T-helper 2 cell treated with Interferon-gamma antibody and Interleukin-4, amounts not matched to agents 5 μg/mL and 100 μg/mL, for 36 hours (primary cell): ENCODE results near the gene MAST4.

Source experiments
- DNase-seq: peaks from one replicate; pipeline ENCODE4 v3.0.0; 2021; ENCODE audit warnings: low spot score
- H3K27ac Mint-ChIP-seq: one replicate; pipeline ENCODE4 v1.8.0; 2021; ENCODE audit warnings: mild to moderate bottlenecking, mixed read lengths
- H3K27me3 Mint-ChIP-seq: one replicate; pipeline ENCODE4 v1.8.0; 2021; ENCODE audit warnings: low read depth, mixed read lengths
- H3K36me3 Mint-ChIP-seq: one replicate; pipeline ENCODE4 v1.8.0; 2021; ENCODE audit warnings: low read depth, mixed read lengths
- H3K4me1 Mint-ChIP-seq: one replicate; pipeline ENCODE4 v1.8.0; 2021; ENCODE audit warnings: low read depth, mixed read lengths
- H3K4me3 Mint-ChIP-seq: one replicate; pipeline ENCODE4 v1.8.0; 2022; ENCODE audit warnings: mild to moderate bottlenecking, moderate library complexity, mixed read lengths
- H3K9me3 Mint-ChIP-seq: one replicate; pipeline ENCODE4 v1.8.0; 2021; ENCODE audit warnings: mixed read lengths

MAST4 gene

DNA sequence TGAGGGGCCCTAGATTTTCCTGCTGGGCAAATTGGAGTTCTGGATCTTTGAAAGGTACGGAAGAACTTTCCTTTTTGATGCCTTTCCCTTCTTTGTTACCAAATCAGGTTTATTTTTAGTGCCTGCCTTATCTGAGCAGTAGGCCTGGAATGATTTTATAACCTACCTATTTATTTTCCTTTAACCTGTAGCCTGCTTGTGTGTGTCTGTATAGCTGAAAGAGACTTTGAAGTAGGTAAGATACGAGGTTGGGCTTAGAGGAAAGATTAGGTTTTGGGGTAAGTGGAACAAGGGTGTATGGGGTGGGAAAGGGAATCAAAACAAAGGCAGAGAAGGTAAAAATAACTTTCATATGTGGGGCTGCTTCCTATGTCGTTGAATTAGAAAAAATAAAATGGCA lies 389.2 kb downstream of the MAST4 start:
- no peak for DNase-seq
- Mint-ChIP-seq H3K4me3 (no peak overlapping the region), H3K9me3 (no peaks in the 10 kb centered on the region), H3K4me1 (no peaks in the 10 kb centered on the region), H3K27ac (no peak overlapping the region), H3K27me3 (peaks cover 30% of the 10 kb centered on the region), H3K36me3 (no peaks in the 10 kb centered on the region)

DNA sequence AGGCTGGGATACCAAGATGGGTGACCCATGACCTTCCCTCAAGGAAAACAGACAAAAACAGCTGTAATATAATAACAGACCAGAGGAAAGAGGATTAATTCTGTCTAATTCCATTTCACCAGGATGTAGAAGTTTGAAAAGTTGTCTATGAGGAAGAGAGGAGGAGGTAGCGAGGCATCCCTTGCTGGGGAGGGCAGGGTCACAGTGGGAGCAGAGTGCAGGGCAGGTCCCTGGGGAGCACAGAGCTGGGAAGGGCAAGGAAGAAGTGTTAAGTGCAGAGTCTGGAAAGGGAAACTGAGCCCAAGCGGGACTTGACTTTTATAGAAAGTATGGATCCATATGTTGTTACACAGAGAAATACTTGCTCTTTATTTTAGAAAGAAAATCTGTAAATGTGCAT lies 389.8 kb downstream of the MAST4 start:
- Mint-ChIP-seq H3K27ac (no peak overlapping the region), H3K36me3 (no peaks in the 10 kb centered on the region), H3K27me3 (peaks cover 28% of the 10 kb centered on the region), H3K4me1 (no peaks in the 10 kb centered on the region), H3K4me3 (no peak overlapping the region), H3K9me3 (no peaks in the 10 kb centered on the region)
- no peak for DNase-seq

DNA sequence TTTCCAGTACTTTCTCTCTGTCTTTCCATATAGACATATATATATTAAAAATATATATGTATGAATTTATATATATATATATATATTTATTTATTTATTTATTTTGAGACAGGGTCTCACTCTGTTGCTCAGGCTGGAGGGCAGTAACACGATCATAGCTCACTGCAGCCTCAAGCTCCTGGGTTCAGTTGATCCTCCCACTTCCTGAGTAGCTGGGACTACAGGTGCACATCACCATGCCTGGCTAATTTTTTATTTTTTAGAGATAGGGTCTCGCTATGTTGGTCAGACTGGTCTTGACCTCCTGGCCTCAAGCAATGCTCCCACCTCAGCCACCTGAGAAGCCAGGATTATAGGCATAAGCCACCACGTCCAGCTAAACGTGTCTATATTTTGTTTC lies 390.3 kb downstream of the MAST4 start:
- DNase-seq: no peak
- H3K9me3 Mint-ChIP-seq: no peaks in the 10 kb centered on the region
- no peak overlapping the region for H3K27ac Mint-ChIP-seq
- no peak overlapping the region for H3K4me3 Mint-ChIP-seq
- H3K36me3 Mint-ChIP-seq: no peaks in the 10 kb centered on the region
- peaks cover 28% of the 10 kb centered on the region for H3K27me3 Mint-ChIP-seq
- no peaks in the 10 kb centered on the region for H3K4me1 Mint-ChIP-seq

DNA sequence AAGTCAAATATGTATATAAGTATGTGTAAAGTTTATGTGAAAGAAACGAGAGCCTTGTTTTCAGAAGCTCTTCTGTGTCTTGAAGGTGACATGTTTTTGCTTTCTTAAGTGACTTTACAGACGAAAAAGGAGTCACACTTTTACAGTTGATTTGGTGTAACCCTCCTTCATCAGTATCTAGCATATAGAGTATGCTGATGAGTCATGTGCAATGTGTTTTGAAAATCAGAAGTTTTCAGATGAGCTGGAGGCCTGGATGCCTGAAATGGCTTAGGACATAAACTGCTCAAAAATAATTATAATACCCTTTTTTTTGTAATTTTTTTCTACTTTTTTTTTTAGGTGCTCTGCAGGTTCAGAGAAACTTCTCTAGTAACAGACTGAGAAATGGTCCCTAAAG lies 390.9 kb downstream of the MAST4 start:
- Mint-ChIP-seq H3K4me3 (no peak overlapping the region), H3K27ac (no peak overlapping the region), H3K9me3 (no peaks in the 10 kb centered on the region), H3K36me3 (no peaks in the 10 kb centered on the region), H3K27me3 (peaks cover 28% of the 10 kb centered on the region), H3K4me1 (no peaks in the 10 kb centered on the region)
- DNase-seq: no peak

DNA sequence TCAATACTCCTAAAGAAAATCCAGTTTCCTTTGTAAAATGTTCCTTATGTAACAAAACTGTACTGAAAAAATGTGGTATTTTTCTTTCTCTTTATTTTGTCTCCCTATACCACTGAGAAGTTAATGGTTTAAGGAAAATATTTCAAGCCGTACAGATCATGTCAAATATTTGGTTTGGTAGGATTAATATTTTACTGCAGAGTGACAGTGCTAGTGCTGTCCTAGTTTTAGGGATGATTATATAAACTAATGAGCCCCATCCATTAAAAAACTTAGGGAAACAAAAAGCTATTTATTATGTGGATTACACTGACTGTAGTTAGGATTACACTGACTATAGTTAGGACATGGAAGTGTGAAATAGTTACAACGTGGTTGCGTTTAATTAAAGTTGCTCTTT lies 391.3 kb downstream of the MAST4 start:
- no peaks in the 10 kb centered on the region for H3K36me3 Mint-ChIP-seq
- H3K9me3 Mint-ChIP-seq: no peaks in the 10 kb centered on the region
- H3K4me3 Mint-ChIP-seq: no peak overlapping the region
- no peak overlapping the region for H3K27ac Mint-ChIP-seq
- H3K4me1 Mint-ChIP-seq: no peaks in the 10 kb centered on the region
- H3K27me3 Mint-ChIP-seq: peaks cover 28% of the 10 kb centered on the region
- DNase-seq: no peak

DNA sequence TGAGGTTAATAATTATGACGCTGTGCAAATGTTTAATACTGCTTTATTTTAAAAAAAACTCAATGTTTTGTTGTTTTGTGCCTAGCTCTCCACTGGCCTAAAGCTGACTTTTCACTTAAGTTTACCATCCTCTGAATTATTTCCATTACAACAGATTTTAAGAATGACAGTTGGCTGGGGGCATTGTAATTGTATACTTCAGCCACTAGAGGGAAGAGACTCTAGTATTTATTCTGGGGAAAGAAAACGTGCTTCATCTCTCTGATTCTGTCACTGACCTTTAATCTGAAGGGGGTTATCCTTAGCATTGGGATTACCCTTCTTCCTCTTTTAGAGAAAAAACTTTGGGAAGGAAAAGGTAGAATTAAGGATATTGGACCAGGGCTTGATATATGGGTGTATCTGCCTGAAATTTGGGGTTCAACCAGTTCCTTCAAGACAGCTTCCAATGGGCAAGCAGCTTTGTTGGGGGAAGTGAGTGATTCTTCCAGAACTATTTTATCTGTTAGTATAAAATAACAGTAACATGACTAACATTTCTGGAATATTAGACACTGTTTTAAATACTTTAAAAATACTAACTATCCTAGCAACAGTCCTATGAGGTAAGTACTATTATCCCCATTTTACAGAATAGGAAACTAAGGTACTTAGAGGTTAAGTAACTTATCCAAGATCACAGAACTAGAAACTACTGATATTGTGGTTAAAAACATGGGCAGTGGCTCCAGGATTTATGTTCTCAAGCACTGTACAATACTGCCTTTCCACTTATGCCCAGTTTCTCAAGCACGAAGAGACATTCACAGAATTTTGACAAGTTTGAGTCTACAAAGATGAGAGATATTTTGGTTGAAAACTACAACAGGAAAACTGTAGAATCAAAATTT lies 392.0 kb downstream of the MAST4 start:
- Mint-ChIP-seq H3K4me1 (no peaks in the 10 kb centered on the region), H3K27ac (no peak overlapping the region), H3K4me3 (no peak overlapping the region), H3K9me3 (no peaks in the 10 kb centered on the region), H3K27me3 (peaks cover 22% of the 10 kb centered on the region), H3K36me3 (no peaks in the 10 kb centered on the region)
- DNase-seq: no peak

DNA sequence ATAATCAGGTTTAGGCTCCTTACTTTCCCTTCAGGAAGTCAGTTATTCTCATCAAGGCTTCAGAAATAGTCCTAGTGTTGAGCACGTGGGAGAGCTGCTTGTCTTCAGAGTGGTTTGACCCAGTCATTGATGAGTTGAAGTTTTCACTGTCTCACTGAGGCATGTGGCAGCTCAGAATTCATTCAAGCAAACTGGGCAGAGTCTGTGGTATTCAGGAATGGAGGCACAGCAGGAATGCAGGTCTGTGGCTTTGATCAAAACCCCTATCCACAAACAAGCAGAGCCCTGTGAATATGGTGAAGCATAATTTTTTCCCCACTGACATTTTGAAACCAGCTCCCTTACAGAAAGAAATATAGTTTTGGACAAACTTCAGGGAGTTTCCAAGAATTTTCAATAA lies 393.1 kb downstream of the MAST4 start:
- Mint-ChIP-seq H3K27ac (no peak overlapping the region), H3K36me3 (no peaks in the 10 kb centered on the region), H3K4me3 (no peak overlapping the region), H3K9me3 (no peaks in the 10 kb centered on the region), H3K4me1 (peaks cover 3% of the 10 kb centered on the region), H3K27me3 (peaks cover 13% of the 10 kb centered on the region)
- DNase-seq: no peak

DNA sequence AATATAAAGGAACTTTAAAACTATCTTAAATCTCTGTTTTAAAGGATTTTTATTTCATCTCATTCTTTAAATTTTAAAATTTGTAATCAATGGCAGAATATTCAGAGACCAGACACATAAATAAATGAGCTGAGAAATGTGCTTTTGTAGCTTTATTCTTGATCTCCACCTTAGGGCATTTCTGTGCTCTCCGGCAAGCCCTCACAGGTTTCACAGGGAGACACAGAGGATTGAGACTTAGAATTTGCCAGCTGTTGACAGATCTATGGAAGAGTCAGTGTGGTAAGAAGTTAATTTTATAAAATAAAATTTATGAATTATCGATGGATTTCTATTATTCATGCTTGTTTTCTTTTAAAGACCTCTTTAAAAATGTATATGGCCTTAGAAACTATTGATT lies 393.6 kb downstream of the MAST4 start:
- Mint-ChIP-seq H3K9me3 (no peaks in the 10 kb centered on the region), H3K4me3 (no peak overlapping the region), H3K4me1 (peaks cover 3% of the 10 kb centered on the region), H3K36me3 (no peaks in the 10 kb centered on the region), H3K27ac (no peak overlapping the region), H3K27me3 (peaks cover 12% of the 10 kb centered on the region)
- DNase-seq: no peak

DNA sequence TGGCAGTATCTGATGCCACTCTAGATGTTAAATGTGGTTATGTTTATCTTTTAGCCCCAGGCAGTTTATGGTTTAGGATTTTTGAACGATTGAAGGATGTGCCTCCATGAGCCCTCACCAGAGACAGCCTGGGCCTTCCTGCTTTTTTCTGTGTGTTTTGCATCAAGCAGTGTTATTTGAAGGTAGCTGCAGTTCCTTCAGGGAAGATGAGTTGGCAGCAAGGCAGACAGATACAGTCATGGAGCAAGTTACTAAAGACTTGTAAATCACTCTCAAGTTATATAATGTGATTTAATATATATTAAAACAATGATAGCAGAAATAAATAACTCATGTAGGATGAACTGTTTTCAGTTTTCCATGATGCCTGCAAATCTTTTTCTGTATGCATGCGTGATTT lies 395.6 kb downstream of the MAST4 start:
- Mint-ChIP-seq H3K4me1 (peaks cover 3% of the 10 kb centered on the region), H3K27me3 (peaks cover 4% of the 10 kb centered on the region), H3K27ac (no peak overlapping the region), H3K9me3 (no peaks in the 10 kb centered on the region), H3K36me3 (no peaks in the 10 kb centered on the region), H3K4me3 (no peak overlapping the region)
- no peak for DNase-seq

DNA sequence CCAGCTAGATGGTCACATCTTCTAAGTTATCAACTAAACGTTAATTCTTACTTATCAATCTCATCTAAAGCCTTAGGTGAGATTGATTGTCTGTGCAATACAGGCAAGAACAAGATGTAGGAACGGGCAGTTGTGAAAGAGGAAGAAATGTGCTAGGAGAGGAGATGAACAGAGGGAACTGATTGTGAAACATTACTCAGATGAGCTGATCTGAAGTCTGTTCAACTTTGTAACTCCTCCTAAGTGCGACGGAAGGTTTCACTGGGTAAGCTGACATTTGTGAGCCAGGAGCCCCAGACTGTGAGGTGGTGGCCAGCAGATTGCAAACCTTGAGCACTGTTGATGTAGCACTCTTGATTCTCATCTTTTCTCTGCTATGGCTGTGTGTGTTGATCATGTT lies 396.4 kb downstream of the MAST4 start:
- no peaks in the 10 kb centered on the region for H3K9me3 Mint-ChIP-seq
- no peaks in the 10 kb centered on the region for H3K36me3 Mint-ChIP-seq
- H3K4me1 Mint-ChIP-seq: peaks cover 3% of the 10 kb centered on the region
- H3K4me3 Mint-ChIP-seq: no peak overlapping the region
- DNase-seq: no peak
- H3K27me3 Mint-ChIP-seq: peaks cover 4% of the 10 kb centered on the region
- H3K27ac Mint-ChIP-seq: no peak overlapping the region

DNA sequence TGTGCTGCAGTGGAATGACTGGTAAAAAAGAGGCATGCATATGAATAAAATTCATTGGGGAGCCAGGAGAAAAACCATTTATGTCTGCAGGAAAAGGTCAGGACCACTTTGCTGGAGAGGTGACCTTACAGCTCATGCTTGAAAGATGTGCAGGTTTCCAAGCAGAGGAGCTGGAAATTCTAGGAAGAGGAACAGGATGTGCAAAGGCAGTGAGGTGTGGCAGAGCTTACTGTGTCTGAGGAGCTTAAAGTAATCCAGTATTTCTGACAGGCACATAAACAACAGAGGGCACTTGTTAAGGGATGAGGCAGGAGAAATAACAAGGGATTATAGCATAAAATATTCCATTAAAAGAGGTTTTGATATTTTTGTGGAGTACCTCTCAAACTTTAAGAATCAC lies 397.3 kb downstream of the MAST4 start:
- Mint-ChIP-seq H3K36me3 (no peaks in the 10 kb centered on the region), H3K27ac (no peak overlapping the region), H3K27me3 (peaks cover 4% of the 10 kb centered on the region), H3K4me1 (peaks cover 3% of the 10 kb centered on the region), H3K4me3 (no peak overlapping the region), H3K9me3 (no peaks in the 10 kb centered on the region)
- DNase-seq: no peak

DNA sequence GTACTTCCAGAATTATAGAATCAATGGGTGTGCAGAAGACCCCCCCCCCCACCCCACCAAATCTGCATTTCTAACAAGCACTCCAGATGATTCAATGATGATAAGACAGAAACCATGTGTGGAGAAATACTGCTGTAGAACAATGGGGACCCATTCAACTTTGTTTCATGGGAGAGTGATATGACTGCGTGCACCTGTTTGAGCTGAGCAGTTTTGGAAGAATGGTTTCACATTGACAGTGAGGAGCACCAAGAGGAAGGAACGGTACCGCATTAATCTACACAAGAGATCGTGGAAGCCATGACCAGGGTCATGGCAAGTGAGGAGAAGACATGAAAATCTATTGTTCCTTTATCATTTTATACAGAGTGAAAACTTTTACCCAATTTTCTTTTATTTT lies 397.7 kb downstream of the MAST4 start:
- DNase-seq: no peak
- H3K36me3 Mint-ChIP-seq: no peaks in the 10 kb centered on the region
- peaks cover 7% of the 10 kb centered on the region for H3K27me3 Mint-ChIP-seq
- H3K4me1 Mint-ChIP-seq: peaks cover 3% of the 10 kb centered on the region
- no peak overlapping the region for H3K27ac Mint-ChIP-seq
- H3K4me3 Mint-ChIP-seq: no peak overlapping the region
- no peaks in the 10 kb centered on the region for H3K9me3 Mint-ChIP-seq

DNA sequence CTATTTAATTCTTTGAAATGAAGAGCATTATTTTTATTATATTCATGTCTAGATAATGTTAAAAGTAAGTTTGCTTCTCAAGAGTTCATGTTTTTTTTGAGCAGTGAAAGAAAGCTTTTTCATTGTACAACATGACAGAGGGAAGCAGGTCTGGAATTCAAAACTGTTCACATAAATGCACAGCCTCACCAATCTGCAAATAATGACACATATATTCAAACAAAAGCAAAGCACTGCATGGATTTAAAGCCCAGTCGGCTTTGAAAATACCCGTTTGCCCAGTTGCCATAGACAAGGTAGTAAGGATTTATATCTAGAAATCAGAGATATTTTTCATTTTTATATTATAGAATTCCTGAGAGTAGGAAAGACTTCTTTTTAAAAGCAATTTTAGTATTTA lies 398.6 kb downstream of the MAST4 start:
- no peaks in the 10 kb centered on the region for H3K9me3 Mint-ChIP-seq
- H3K4me1 Mint-ChIP-seq: peaks cover 3% of the 10 kb centered on the region
- no peaks in the 10 kb centered on the region for H3K36me3 Mint-ChIP-seq
- H3K27ac Mint-ChIP-seq: no peak overlapping the region
- DNase-seq: no peak
- H3K4me3 Mint-ChIP-seq: no peak overlapping the region
- H3K27me3 Mint-ChIP-seq: peaks cover 12% of the 10 kb centered on the region

DNA sequence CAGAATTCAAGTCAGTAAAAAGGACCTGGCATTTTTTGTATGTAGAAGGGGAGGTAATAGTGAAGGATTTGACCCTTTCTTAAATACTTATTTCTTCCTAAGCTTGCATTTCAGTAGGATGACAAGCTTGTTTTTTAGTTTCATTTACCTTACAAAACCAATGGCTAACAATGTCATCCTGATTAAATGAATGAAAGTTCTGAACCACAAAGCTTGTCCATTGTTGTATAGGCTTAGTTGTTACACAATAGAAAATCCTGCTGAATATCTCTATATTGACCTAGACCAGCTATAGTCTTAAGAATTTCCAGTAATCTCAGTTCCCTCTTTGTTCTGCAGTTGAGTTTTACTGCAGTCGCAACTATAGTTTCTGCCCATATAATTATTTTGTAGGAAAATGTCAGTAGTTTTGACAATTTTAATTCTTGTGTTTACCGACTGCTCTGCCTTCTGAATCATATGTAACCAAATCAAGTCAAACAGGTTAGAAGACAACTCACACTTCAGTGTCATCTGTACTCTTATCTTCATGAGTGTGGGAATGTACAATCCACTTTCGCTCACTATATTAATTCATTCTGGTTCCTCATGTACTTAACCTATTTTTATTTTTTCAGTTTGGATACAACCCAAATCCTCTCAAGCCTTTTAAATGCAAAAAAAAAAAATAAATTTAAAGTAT lies 404.7 kb downstream of the MAST4 start:
- no peaks in the 10 kb centered on the region for H3K9me3 Mint-ChIP-seq
- H3K4me3 Mint-ChIP-seq: no peak overlapping the region
- H3K4me1 Mint-ChIP-seq: peaks cover 21% of the 10 kb centered on the region
- no peak overlapping the region for H3K27ac Mint-ChIP-seq
- no peak for DNase-seq
- H3K27me3 Mint-ChIP-seq: peaks cover 16% of the 10 kb centered on the region
- H3K36me3 Mint-ChIP-seq: peaks cover 2% of the 10 kb centered on the region
